NCI-H345 treated with DMSO at 0.1 percent for 48 hours (cell line): ENCODE results near the gene SNX1.

Experiments used
- DNase-seq: peaks from one replicate; lab custom pipeline; 2025; ENCODE audit not compliant: unreplicated experiment; lab: John Stamatoyannopoulos, UW

SNX1 gene

GRCh38 chr15:64146041-64146440 is 50.3 kb downstream of the SNX1 start:
- DNase-seq = no peak

GRCh38 chr15:64146520-64146884 is 50.7 kb downstream of the SNX1 start:
- no peak for DNase-seq

- no peak for DNase-seq
Measured at GRCh38 chr15:64146885-64147681, 51.3 kb downstream of the SNX1 start.

GRCh38 chr15:64148168-64148567 is 52.4 kb downstream of the SNX1 start:
- no peak for DNase-seq

GRCh38 chr15:64148581-64148980 is 52.8 kb downstream of the SNX1 start:
- no peak for DNase-seq

GRCh38 chr15:64149424-64149823 is 53.6 kb downstream of the SNX1 start:
- DNase-seq = no peak

GRCh38 chr15:64149893-64150578 is 54.3 kb downstream of the SNX1 start:
- DNase-seq = no peak

GRCh38 chr15:64151727-64152506 is 56.1 kb downstream of the SNX1 start, which contains the start of gene SNX22:
Gene SNX22, plus strand, starts transcription at chr15:64151731. Its CDS starts 45 bp downstream, at chr15:64151776.
- no peak for DNase-seq

GRCh38 chr15:64152507-64153387 is 57.0 kb downstream of the SNX1 start:
- peak; percentile 1 for DNase-seq

- peak; percentile 66 for DNase-seq
Measured at GRCh38 chr15:64153480-64154367, 57.9 kb downstream of the SNX1 start.

GRCh38 chr15:64155802-64156651 is 60.2 kb downstream of the SNX1 start:
- no peak for DNase-seq

- DNase-seq = no peak
Measured at GRCh38 chr15:64156652-64157331, 61.0 kb downstream of the SNX1 start.

GRCh38 chr15:64157599-64158125 is 61.9 kb downstream of the SNX1 start:
- no peak for DNase-seq

- DNase-seq = no peak
Measured at GRCh38 chr15:64158363-64159134, 62.8 kb downstream of the SNX1 start.

GRCh38 chr15:64161688-64162477 is 66.1 kb downstream of the SNX1 start:
- DNase-seq = no peak

GRCh38 chr15:64162478-64162868 is 66.7 kb downstream of the SNX1 start:
- DNase-seq = no peak
